DOHH2 (cell line): ENCODE measurements around the gene CNST.

ENCODE experiments used
- CTCF ChIP-seq: fragments of 200-600 bp; sonication (generic); IDR thresholded peaks from one replicate; pipeline ENCODE4 v1.5.1; 2014; ENCODE audit warnings: antibody characterized with exemption, mild to moderate bottlenecking, low read depth, low read length; ENCODE audit not compliant: poor library complexity, severe bottlenecking
- EZH2phosphoT487 ChIP-seq: fragments of 200-600 bp; sonication (generic); IDR thresholded peaks from 2 replicates; pipeline ENCODE4 v1.6.1; 2017; ENCODE audit warnings: borderline replicate concordance, mild to moderate bottlenecking, antibody characterized with exemption, low read length, moderate library complexity, mixed read lengths

GRCh38 chr1:246680190-246680589 lies 113.9 kb downstream of the CNST start:
- TF ChIP-seq CTCF (no peak), EZH2phosphoT487 (no peak)
